Prostate gland (tissue), 2 donors: ENCODE measurements around the gene MBLAC1. TPM values are rescaled to one million over a fixed set of nuclear protein-coding genes. Genes with fewer than 3 reads are reported as not detected.

ENCODE experiments used
- DNase-seq: peaks from one replicate; pipeline ENCODE4 v3.0.0-alpha.2; 2019; ENCODE audit warnings: low spot score
- H3K27ac ChIP-seq, 2 donors: fragments of 200-600 bp; sonication (generic); 2 replicates each; pipeline ENCODE4 v1.5.1; 2017 to 2019
- H3K27me3 ChIP-seq: fragments of 200-600 bp; sonication (generic); replicated peaks from 2 replicates; pipeline ENCODE4 v1.5.1; 2019; ENCODE audit not compliant: insufficient read depth
- H3K36me3 ChIP-seq, 2 donors: fragments of 200-600 bp; sonication (generic); 1 replicate in 1 of 2; 2 replicates in 1 of 2; pipeline versions ENCODE4 v1.5.1 to v1.8.1; 2017 to 2019
- H3K4me1 ChIP-seq: fragments of 200-600 bp; sonication (generic); replicated peaks from 2 replicates; pipeline ENCODE4 v1.5.1; 2019
- H3K4me3 ChIP-seq, 2 donors: fragments of 200-600 bp; sonication (generic); 2 replicates each; pipeline ENCODE4 v1.5.1; 2017 to 2019
- H3K9me3 ChIP-seq: fragments of 200-600 bp; sonication (generic); 2 replicates; pipeline ENCODE4 v1.5.1; 2017
- CTCF ChIP-seq, 4 experiments: fragments of 200-600 bp in 2 of 4; fragments of 450-650 bp in 2 of 4; sonication (generic) in 2 of 4; IDR thresholded peaks; 1 replicate in 3 of 4; 2 replicates in 1 of 4; pipeline ENCODE4 v1.5.1; 2016 to 2019; ENCODE audit warnings: antibody characterized with exemption in 4 of 4, mild to moderate bottlenecking in 2 of 4, moderate library complexity in 2 of 4
- POLR2A ChIP-seq: fragments of 450-650 bp; IDR thresholded peaks from one replicate; pipeline ENCODE4 v1.6.1; 2016; ENCODE audit warnings: antibody characterized with exemption, mild to moderate bottlenecking
- POLR2AphosphoS5 ChIP-seq: sonication (generic); formaldehyde crosslinking; IDR thresholded peaks from one replicate; pipeline ENCODE4 v1.6.1; 2017; ENCODE audit warnings: antibody characterized with exemption
- WGBS: methylation state at CpG from one replicate; pipeline ENCODE4 v1.1.5; 2018; 5-methylcytosine and 5-hydroxymethylcytosine counted together
- intact Hi-C: fragments of 100-400 bp; cut with DNase I; formaldehyde crosslinking; loops from one replicate; pipeline ENCODE4 v1.14.2; 2022
- total RNA-seq, 2 donors: library from RNA; depleted of rRNA; stranded (reverse); fragments of >200 nt; gene quantifications; one replicate each; pipeline ENCODE4 v1.1.0, GENCODE V29; 2016

The MBLAC1 gene
- total RNA-seq, 2 donors from 2014 or later = 4.4 to 6.1 TPM

GRCh38 chr7:100156331-100157068 lies 29.7 kb downstream of the MBLAC1 start:
- intact Hi-C loops = no loop called here
- Histone ChIP-seq H3K9me3 (no peaks in the 10 kb centered on the region), H3K4me1 (no peaks in the 10 kb centered on the region), H3K4me3 (no peak overlapping the region), H3K27ac (no peak overlapping the region), H3K27me3 (no peaks in the 10 kb centered on the region), H3K36me3 (peaks cover 0 to 4% of the 10 kb centered on the region in 2 donors)
- 74% methylated on average over 16 of the region's 16 CpGs for WGBS
- no peak for DNase-seq
- TF ChIP-seq POLR2AphosphoS5 (no peak), POLR2A (no peak), CTCF (IDR thresholded peaks at IDR 0.05) (no peak)

- Histone ChIP-seq H3K36me3 (peaks cover 0 to 4% of the 10 kb centered on the region in 2 donors), H3K9me3 (no peaks in the 10 kb centered on the region), H3K27me3 (no peaks in the 10 kb centered on the region), H3K27ac (no peak overlapping the region), H3K4me1 (no peaks in the 10 kb centered on the region), H3K4me3 (no peak overlapping the region)
- DNase-seq = no peak
- no peak for TF ChIP-seq POLR2A
- TF ChIP-seq POLR2AphosphoS5 = no peak
- TF ChIP-seq CTCF (IDR thresholded peaks at IDR 0.05) = no peak
- 75% methylated on average over 5 of the region's 5 CpGs for WGBS
- intact Hi-C loops = no loop called here
Measured at GRCh38 chr7:100157069-100157333, 30.2 kb downstream of the MBLAC1 start.

GRCh38 chr7:100157334-100158228 lies 30.8 kb downstream of the MBLAC1 start:
- no peaks in the 10 kb centered on the region for H3K9me3 ChIP-seq
- peak overlapping the region; percentile 72 to 83 for H3K27ac ChIP-seq
- H3K4me1 ChIP-seq = no peaks in the 10 kb centered on the region
- H3K27me3 ChIP-seq = no peaks in the 10 kb centered on the region
- TF ChIP-seq POLR2AphosphoS5 (no peak), CTCF (IDR thresholded peaks at IDR 0.05) (no peak), POLR2A (no peak)
- peak overlapping the region; percentile 62 to 95 for H3K4me3 ChIP-seq
- no peak for DNase-seq
- intact Hi-C loops = no loop called here
- peaks cover 0 to 4% of the 10 kb centered on the region in 2 donors for H3K36me3 ChIP-seq
- 21% methylated on average over 32 of the region's 32 CpGs for WGBS

- WGBS = 1% methylated on average over 48 of the region's 87 CpGs
- no peaks in the 10 kb centered on the region for H3K4me1 ChIP-seq
Measured at GRCh38 chr7:100158229-100159098, 31.7 kb downstream of the MBLAC1 start, which contains the start of gene TRAPPC14. TRAPPC14 (minus strand) TSS chr7:100158723; CDS start chr7:100158499, 224 bp downstream.

More at GRCh38 chr7:100158229-100159098, 31.7 kb downstream of the MBLAC1 start, which contains the start of gene TRAPPC14:
- H3K27me3 ChIP-seq = no peaks in the 10 kb centered on the region
- peak within 1 kb of the TSS; percentile 72 to 83 for H3K27ac ChIP-seq
- H3K36me3 ChIP-seq = peaks cover 0 to 4% of the 10 kb centered on the region in 2 donors
- intact Hi-C loops = no loop called here
- peak; percentile 80 for TF ChIP-seq POLR2AphosphoS5
- TF ChIP-seq POLR2A = peak; percentile 45
- TF ChIP-seq CTCF (IDR thresholded peaks at IDR 0.05) = no peak
- peak; percentile 82 for DNase-seq
- H3K9me3 ChIP-seq = no peaks in the 10 kb centered on the region
- H3K4me3 ChIP-seq = peak within 1 kb of the TSS; percentile 62 to 95
